Colonic mucosa (tissue), 4 donors: ENCODE data around the gene WDR7. TPM values are rescaled to one million over a fixed set of nuclear protein-coding genes. Genes with fewer than 3 reads are reported as not detected.
"Not testable (repeated sequence)": the region's sequence is repeated elsewhere in the genome, so short reads cannot be mapped to it uniquely, and the experiment has no call there.

Source experiments
- DNase-seq: peaks from one replicate; pipeline ENCODE4 v3.0.0-alpha.2; 2020
- H3K27ac ChIP-seq: fragments of 200-600 bp; one replicate; pipeline ENCODE4 v1.8.0; 2021
- H3K27me3 ChIP-seq: fragments of 200-600 bp; one replicate; pipeline ENCODE4 v1.8.0; 2021
- H3K36me3 ChIP-seq: fragments of 200-600 bp; one replicate; pipeline ENCODE4 v1.8.0; 2021
- H3K4me1 ChIP-seq: fragments of 200-600 bp; one replicate; pipeline ENCODE4 v1.8.0; 2021; ENCODE audit warnings: mild to moderate bottlenecking
- H3K4me3 ChIP-seq: fragments of 200-600 bp; one replicate; pipeline ENCODE4 v1.8.0; 2021
- H3K9ac ChIP-seq, 2 donors: one replicate each; pipeline ENCODE4 v1.7.0; 2013; ENCODE audit warnings: control low read depth in 2 of 2, low read depth in 2 of 2, low read length in 2 of 2
- H3K9me3 ChIP-seq: fragments of 200-600 bp; one replicate; pipeline ENCODE4 v1.8.0; 2021
- intact Hi-C: fragments of 100-400 bp; cut with DNase I; formaldehyde crosslinking; loops from one replicate; pipeline ENCODE4 v1.14.1; 2022
- total RNA-seq, 2 donors: library from RNA; stranded (reverse); fragmentation: NEBNext Ultra II Directional in 1 of 2; extraction: Animal tissue kit (Norgen Biotek cat#: 25700) in 1 of 2; gene quantifications; one replicate each; pipeline ENCODE4 v1.2.1, GENCODE V29; 2021
- TF ChIP-seq, protein P1 (sequence below): fragments of 200-600 bp; IDR thresholded peaks from one replicate; pipeline ENCODE4 v1.8.0; 2022; ENCODE audit warnings: antibody characterized with exemption, mild to moderate bottlenecking
- donor health status: healthy.
- donor health status: DM: no; HTN: no; CAD: no.
- donor health status: DM: no; HTN: no; CAD: no.

Gene WDR7
- total RNA-seq, 2 donors from 2014 or later: 16.8 to 21.2 TPM

DNA sequence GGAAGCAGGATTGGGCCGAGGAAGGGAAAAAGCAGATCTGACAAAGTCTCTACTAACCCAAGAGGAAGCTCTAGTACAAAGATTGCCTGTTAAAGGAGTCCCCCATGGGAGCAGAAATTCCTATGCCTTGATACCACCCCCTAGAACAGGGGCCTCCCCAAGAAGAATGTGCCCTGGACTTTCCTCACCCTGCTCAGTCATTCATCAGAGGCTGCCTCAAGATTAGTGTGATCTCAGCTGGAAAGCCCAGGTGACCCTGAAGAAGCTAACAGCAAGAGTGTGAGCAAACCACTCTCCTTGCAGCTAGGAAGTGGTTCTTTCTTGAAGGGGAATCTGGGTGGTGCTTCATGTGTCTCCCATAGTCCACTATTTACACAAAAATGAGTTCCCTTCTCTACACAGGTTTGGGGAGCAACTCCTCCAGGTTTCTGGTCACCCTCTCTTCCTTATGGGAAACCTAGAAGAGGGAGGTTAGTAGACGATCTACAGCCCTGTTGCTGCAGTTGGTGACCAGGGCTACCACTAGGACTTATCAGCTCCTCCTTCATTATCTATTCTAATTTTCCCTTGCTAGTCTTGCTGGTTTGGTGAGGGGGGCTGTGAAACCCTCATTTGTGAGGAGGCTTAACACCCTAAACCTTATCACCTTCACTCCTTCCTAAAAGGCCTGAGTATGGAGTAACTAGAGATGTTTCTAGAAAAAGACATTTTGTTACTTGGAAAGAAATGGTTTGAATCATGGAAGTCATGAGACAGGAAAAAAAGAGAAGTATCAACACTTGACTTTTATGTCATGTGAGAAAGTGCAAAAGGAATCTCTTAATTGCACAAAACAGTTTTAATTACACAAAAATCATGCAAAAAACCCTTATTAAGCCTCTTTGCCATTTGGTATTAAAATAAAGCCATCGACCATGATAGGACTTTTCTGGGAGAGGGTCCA is 2.9 kb upstream of the WDR7 start:
- intact Hi-C loops: no loop called here
- H3K27me3 ChIP-seq: no peaks in the 10 kb centered on the region
- H3K36me3 ChIP-seq: no peaks in the 10 kb centered on the region
- no peak for DNase-seq
- H3K4me1 ChIP-seq: no peaks in the 10 kb centered on the region
- TF ChIP-seq, protein P1, sequence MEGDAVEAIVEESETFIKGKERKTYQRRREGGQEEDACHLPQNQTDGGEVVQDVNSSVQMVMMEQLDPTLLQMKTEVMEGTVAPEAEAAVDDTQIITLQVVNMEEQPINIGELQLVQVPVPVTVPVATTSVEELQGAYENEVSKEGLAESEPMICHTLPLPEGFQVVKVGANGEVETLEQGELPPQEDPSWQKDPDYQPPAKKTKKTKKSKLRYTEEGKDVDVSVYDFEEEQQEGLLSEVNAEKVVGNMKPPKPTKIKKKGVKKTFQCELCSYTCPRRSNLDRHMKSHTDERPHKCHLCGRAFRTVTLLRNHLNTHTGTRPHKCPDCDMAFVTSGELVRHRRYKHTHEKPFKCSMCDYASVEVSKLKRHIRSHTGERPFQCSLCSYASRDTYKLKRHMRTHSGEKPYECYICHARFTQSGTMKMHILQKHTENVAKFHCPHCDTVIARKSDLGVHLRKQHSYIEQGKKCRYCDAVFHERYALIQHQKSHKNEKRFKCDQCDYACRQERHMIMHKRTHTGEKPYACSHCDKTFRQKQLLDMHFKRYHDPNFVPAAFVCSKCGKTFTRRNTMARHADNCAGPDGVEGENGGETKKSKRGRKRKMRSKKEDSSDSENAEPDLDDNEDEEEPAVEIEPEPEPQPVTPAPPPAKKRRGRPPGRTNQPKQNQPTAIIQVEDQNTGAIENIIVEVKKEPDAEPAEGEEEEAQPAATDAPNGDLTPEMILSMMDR: no peak
- no peak overlapping the region for H3K27ac ChIP-seq
- H3K4me3 ChIP-seq: no peak overlapping the region
- H3K9me3 ChIP-seq: no peaks in the 10 kb centered on the region
- H3K9ac ChIP-seq: no peak overlapping the region

DNA sequence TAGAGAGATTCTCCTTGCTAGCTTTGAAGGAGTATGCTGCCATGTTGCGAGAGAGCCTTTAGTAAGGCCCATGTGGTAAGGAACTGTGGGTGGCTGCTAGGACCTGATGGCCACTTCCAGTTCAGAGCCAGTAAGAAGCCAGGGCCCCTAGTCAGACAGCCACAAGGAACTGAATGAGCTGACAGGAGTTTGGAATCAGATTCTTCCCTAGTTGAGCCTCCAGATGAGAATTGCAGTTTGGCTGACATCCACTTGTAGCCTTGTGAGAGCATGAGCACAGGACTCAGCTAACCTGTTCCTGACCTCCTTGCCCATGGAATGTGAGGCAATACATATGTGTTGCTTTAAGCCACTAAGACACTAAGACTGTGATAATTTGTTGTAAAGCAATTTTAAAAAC is 1.2 kb upstream of the WDR7 start:
- intact Hi-C loops: no loop called here
- no peak for DNase-seq
- H3K4me1 ChIP-seq: no peaks in the 10 kb centered on the region
- H3K4me3 ChIP-seq: no peak overlapping the region
- no peaks in the 10 kb centered on the region for H3K9me3 ChIP-seq
- H3K36me3 ChIP-seq: no peaks in the 10 kb centered on the region
- TF ChIP-seq, protein P1: no peak
- no peak overlapping the region for H3K9ac ChIP-seq
- H3K27me3 ChIP-seq: no peaks in the 10 kb centered on the region
- no peak overlapping the region for H3K27ac ChIP-seq

DNA sequence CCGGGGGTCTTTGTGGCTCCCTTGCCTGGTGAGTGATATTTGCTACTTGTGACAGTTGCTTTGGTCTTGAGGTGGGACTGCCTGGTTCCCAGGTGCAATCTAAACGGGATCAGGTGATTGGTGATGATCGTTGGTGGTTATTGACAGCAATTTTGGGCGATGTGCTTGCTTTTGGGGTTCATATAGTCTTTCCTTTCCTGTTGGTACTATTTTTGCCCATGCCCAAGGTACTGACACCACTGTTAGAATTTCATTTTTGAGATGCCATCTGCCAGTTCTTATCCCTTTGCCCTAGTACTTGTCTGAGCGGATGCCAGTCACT is 573 bp downstream of the WDR7 start:
- TF ChIP-seq, protein P1: no peak
- peak overlapping the region; percentile 79 for H3K27ac ChIP-seq
- no peaks in the 10 kb centered on the region for H3K4me1 ChIP-seq
- H3K36me3 ChIP-seq: no peaks in the 10 kb centered on the region
- peak overlapping the region; percentile 86 to 92 for H3K9ac ChIP-seq
- no peaks in the 10 kb centered on the region for H3K27me3 ChIP-seq
- intact Hi-C loops: no loop called here
- H3K4me3 ChIP-seq: peak overlapping the region; percentile 72
- DNase-seq: no peak
- H3K9me3 ChIP-seq: no peaks in the 10 kb centered on the region

DNA sequence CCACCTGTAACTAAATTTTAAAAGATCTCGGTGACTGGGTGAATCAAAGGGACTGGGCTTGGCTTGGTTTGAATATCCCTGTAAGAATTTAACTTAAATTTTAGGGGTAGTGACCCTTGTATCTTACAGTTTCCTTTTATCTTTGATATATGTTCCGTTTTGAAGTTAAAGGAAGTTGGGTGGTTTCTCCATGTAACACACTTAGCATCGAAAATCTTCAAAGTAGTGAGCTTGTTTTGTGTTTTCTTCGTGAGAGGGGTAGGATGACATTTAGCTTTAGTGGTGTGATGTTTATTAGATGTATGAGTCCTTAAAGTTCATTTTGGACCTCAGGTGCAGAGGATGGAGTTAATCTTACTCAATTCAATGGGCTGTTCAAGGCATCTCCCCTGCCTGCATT is 1.6 kb downstream of the WDR7 start:
- H3K27ac ChIP-seq: no peak overlapping the region
- intact Hi-C loops: no loop called here

DNA sequence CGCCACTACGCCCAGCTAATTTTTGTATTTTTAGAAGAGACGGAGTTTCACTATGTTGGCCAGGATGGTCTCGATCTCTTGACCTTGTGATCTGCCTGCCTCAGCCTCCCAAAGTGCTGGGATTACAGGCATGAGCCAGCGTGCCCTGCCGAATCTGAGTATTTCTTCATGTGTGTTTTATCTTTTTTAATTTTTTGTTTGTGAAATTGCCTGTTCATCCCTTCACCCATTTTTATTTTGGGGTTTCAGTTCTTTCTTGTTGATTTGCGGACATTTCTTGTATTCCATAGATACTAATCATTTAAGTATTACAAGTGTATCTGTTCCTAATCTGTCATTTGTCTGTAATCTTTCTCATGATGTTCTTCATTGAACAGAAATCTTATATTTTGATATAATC is 3.1 kb downstream of the WDR7 start:
- H3K36me3 ChIP-seq, DNase-seq, H3K27ac ChIP-seq, H3K4me1 ChIP-seq, H3K27me3 ChIP-seq, intact Hi-C loops, H3K9ac ChIP-seq, H3K4me3 ChIP-seq, H3K9me3 ChIP-seq: not testable (repeated sequence)

More for the DNA sequence above, 1.6 kb downstream of the WDR7 start:
- H3K9ac ChIP-seq: no peak overlapping the region
- TF ChIP-seq, protein P1: no peak
- no peak for DNase-seq
- no peak overlapping the region for H3K4me3 ChIP-seq
- H3K36me3 ChIP-seq: no peaks in the 10 kb centered on the region
- H3K4me1 ChIP-seq: no peaks in the 10 kb centered on the region
- no peaks in the 10 kb centered on the region for H3K9me3 ChIP-seq
- H3K27me3 ChIP-seq: no peaks in the 10 kb centered on the region

DNA sequence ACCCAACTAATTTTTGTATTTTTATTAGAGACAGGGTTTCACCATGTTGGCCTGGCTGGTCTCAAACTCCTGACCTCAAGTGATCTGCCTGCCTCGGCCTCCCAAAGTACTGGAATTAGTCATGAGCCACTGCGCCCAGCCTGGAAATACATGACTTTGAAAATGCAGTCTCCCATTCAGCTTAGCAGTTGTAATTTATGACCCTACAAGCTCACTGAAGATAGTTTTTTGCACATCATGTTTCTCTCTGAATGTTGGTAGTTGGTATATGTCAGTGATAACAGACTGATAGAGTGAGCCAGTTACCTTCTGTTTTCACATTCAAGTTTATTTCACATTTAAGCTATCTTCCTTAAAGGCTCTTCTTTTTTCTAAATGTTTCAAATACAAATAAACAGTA is 7.1 kb downstream of the WDR7 start:
- Histone ChIP-seq H3K9me3 (no peaks in the 10 kb centered on the region), H3K27me3 (no peaks in the 10 kb centered on the region), H3K9ac (no peak overlapping the region), H3K4me1 (peaks cover 7% of the 10 kb centered on the region), H3K27ac (no peak overlapping the region), H3K4me3 (no peak overlapping the region), H3K36me3 (no peaks in the 10 kb centered on the region)
- no peak for DNase-seq
- intact Hi-C loops: no loop called here
- TF ChIP-seq, protein P1: no peak
